T-cell (primary cell): Measurements from ENCODE around the gene CYP27B1. TPM values are rescaled to one million over a fixed set of nuclear protein-coding genes. Genes with fewer than 3 reads are reported as not detected.

ENCODE experiments used
- ATAC-seq, 4 experiments: fragments of 200-7000 bp in 3 of 4; fragments of 150-1000 bp in 1 of 4; cut with Tn5 transposase; replicated peaks in 1 of 4; 1 replicate in 3 of 4; 2 replicates in 1 of 4; pipeline ENCODE4 v1.10.0; 2021; ENCODE audit warnings: moderate library complexity in 3 of 4, mild to moderate bottlenecking in 2 of 4, moderate number of reproducible peaks in 1 of 4
- CTCF ChIA-PET, 2 donors: fragments of 300-600 bp; sonication (Branson Sonifier 250); formaldehyde crosslinking; loops; one replicate each; lab custom pipeline; 2022; ENCODE audit warnings: antibody characterized with exemption in 2 of 2; lab: Charles Lee
- POLR2A ChIA-PET, 2 donors: fragments of 300-600 bp; sonication (Branson Sonifier 250); formaldehyde crosslinking; loops; one replicate each; lab custom pipeline; 2022; ENCODE audit warnings: antibody characterized with exemption in 2 of 2; lab: Charles Lee
- DNase-seq, 35 experiments: peaks; one replicate each; pipeline versions ENCODE4 v3.0.0 to v3.0.0-alpha.2; 2013 to 2023
- H3K27ac ChIP-seq: one replicate; pipeline ENCODE4 v1.5.1; 2013; ENCODE audit warnings: low read length
- H3K27me3 ChIP-seq, 2 experiments: replicated peaks in 1 of 2; 1 replicate in 1 of 2; 2 replicates in 1 of 2; pipeline versions ENCODE4 v1.6.1 to v1.7.0; 2013; ENCODE audit warnings: low read length in 1 of 2, mixed read lengths in 1 of 2; ENCODE audit not compliant: control insufficient read depth in 2 of 2, insufficient read depth in 2 of 2; ENCODE audit errors: extremely low read depth in 1 of 2
- H3K36me3 ChIP-seq, 2 donors: 1 replicate in 1 of 2; 2 replicates in 1 of 2; pipeline versions ENCODE4 v1.6.1 to v1.7.0; 2013; ENCODE audit warnings: low read length in 1 of 2; ENCODE audit not compliant: control insufficient read depth in 2 of 2, insufficient read depth in 1 of 2; ENCODE audit errors: extremely low read depth in 1 of 2
- H3K4me1 ChIP-seq, 2 experiments: 1 replicate in 1 of 2; 2 replicates in 1 of 2; pipeline versions ENCODE4 v1.6.1 to v1.7.0; 2013; ENCODE audit warnings: low read length in 2 of 2, mixed read lengths in 1 of 2; ENCODE audit not compliant: insufficient read depth in 2 of 2, control insufficient read depth in 1 of 2; ENCODE audit errors: extremely low read depth in 1 of 2
- H3K4me3 ChIP-seq, 2 donors: 1 replicate in 1 of 2; 2 replicates in 1 of 2; pipeline versions ENCODE4 v1.5.1 to v1.7.0; 2013; ENCODE audit warnings: mild to moderate bottlenecking in 2 of 2, low read length in 1 of 2, moderate library complexity in 1 of 2; ENCODE audit not compliant: control insufficient read depth in 1 of 2; ENCODE audit errors: extremely low read depth in 1 of 2
- H3K9me3 ChIP-seq: 2 replicates; pipeline ENCODE4 v1.7.0; 2013
- H3K27ac Mint-ChIP-seq, 2 donors: one replicate each; pipeline ENCODE4 v1.8.0; 2020 to 2021; ENCODE audit warnings: mild to moderate bottlenecking in 2 of 2, mixed read lengths in 2 of 2
- H3K27me3 Mint-ChIP-seq, 2 donors: one replicate each; pipeline ENCODE4 v1.8.0; 2021 to 2022; ENCODE audit warnings: mixed read lengths in 2 of 2
- H3K36me3 Mint-ChIP-seq: one replicate; pipeline ENCODE4 v1.8.0; 2021; ENCODE audit warnings: mixed read lengths
- H3K4me1 Mint-ChIP-seq, 3 donors: one replicate each; pipeline ENCODE4 v1.8.0; 2020 to 2022; ENCODE audit warnings: mixed read lengths in 3 of 3, mild to moderate bottlenecking in 1 of 3
- H3K4me3 Mint-ChIP-seq, 3 donors: one replicate each; pipeline ENCODE4 v1.8.0; 2020 to 2022; ENCODE audit warnings: mild to moderate bottlenecking in 3 of 3, mixed read lengths in 3 of 3, moderate library complexity in 3 of 3
- H3K9me3 Mint-ChIP-seq, 3 donors: one replicate each; pipeline ENCODE4 v1.8.0; 2020 to 2022; ENCODE audit warnings: mixed read lengths in 3 of 3
- WGBS: methylation state at CpG from one replicate; pipeline ENCODE4 v1.1.5; 2013; ENCODE audit warnings: missing lambda C conversion rate; ENCODE audit not compliant: insufficient coverage; 5-methylcytosine and 5-hydroxymethylcytosine counted together
- total RNA-seq, 35 experiments: library from RNA in 6 of 35; stranded (reverse) in 6 of 35; fragments of 120-200 nt in 1 of 35; gene quantifications; one replicate each; pipeline versions ENCODE4 v1.2.1 to v1.2.4 and lab custom pipeline; 2013 to 2026

The CYP27B1 gene
- total RNA-seq, 5 donors from 2014 or later (not counting 1 experiment from before 2014, with no cell fraction given) = 0.76 to 2.1 (median 1.2) TPM

- Histone ChIP-seq H3K4me1 (peaks cover 0 to 13% of the 10 kb centered on the region in 2 experiments), H3K36me3 (peaks cover 24 to 93% of the 10 kb centered on the region in 2 donors), H3K4me3 (no peak overlapping the region), H3K27me3 (no peaks in the 10 kb centered on the region), H3K27ac (no peak overlapping the region), H3K9me3 (no peaks in the 10 kb centered on the region)
- Mint-ChIP-seq H3K36me3 (peaks cover 67% of the 10 kb centered on the region), H3K4me3 (no peak overlapping the region), H3K9me3 (no peaks in the 10 kb centered on the region), H3K27me3 (no peaks in the 10 kb centered on the region), H3K4me1 (peaks cover 9 to 14% (median 10%) of the 10 kb centered on the region in 3 donors), H3K27ac (no peak overlapping the region)
- ATAC-seq = no peak
- ChIA-PET POLR2A (no interaction called here), CTCF (interaction anchor here in 1 of 2 donors (0.9 kb wide), 1 partner anchor 28 kb away, joined by 3 read pairs; no protein-coding TSS in a partner anchor)
- 98% methylated on average over 7 of the region's 19 CpGs for WGBS
- no peak for DNase-seq
These were observed 35.3 kb downstream of the CYP27B1 start for GRCh38 chr12:57731411-57732080.

DNA sequence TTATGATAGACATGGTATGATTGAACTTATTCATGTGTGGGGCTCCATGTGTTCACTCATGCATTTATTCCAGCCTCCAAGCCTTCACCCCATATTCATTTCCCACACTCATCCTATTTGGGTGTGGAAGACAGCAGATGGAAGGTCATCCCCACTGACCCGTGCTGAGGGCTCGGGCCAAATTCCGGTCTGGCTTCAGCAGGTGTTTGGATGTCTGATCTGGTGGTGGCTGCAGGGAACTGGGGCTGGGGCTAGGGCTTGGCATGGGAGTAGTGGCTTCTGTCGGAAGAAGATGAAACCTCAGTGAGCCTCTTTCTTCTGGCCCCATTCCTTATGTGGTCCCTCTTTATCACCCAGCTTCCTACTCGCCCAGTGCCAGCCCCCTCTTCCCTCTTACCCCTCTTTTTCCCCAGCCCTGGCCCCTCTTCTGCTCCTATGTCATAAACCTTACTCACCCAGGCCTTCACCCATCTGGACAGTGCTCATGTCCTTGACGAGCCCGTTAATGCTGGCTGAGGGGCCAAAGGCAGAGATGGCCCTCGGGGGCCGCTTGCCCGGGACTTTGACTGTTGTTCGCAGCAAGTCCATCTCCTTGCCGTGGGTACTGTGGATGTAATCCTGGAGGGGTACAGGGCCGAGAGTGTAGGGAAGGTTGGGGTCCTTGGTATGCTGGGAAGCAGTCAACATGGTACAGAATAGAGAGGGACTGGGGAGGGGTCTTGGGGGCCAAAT is 36.4 kb downstream of the CYP27B1 start:
- Mint-ChIP-seq H3K9me3 (no peaks in the 10 kb centered on the region), H3K27ac (no peak overlapping the region), H3K27me3 (no peaks in the 10 kb centered on the region), H3K4me1 (peaks cover 5 to 10% (median 6%) of the 10 kb centered on the region in 3 donors), H3K4me3 (no peak overlapping the region), H3K36me3 (peaks cover 68% of the 10 kb centered on the region)
- peaks cover 32 to 92% of the 10 kb centered on the region in 2 donors for H3K36me3 ChIP-seq
- DNase-seq (no peak), ATAC-seq (no peak)
- no peaks in the 10 kb centered on the region for H3K9me3 ChIP-seq
- ChIA-PET CTCF (no interaction called here), POLR2A (interaction anchor here in 1 of 2 donors (0.7 kb wide), 1 partner anchor 20 kb away, joined by 3 read pairs; no protein-coding TSS in a partner anchor)
- H3K4me3 ChIP-seq = no peak overlapping the region
- 96% methylated on average over 7 of the region's 13 CpGs for WGBS
- no peaks in the 10 kb centered on the region for H3K27me3 ChIP-seq
- H3K27ac ChIP-seq = no peak overlapping the region
- peaks cover 0 to 13% of the 10 kb centered on the region in 2 experiments for H3K4me1 ChIP-seq

DNA sequence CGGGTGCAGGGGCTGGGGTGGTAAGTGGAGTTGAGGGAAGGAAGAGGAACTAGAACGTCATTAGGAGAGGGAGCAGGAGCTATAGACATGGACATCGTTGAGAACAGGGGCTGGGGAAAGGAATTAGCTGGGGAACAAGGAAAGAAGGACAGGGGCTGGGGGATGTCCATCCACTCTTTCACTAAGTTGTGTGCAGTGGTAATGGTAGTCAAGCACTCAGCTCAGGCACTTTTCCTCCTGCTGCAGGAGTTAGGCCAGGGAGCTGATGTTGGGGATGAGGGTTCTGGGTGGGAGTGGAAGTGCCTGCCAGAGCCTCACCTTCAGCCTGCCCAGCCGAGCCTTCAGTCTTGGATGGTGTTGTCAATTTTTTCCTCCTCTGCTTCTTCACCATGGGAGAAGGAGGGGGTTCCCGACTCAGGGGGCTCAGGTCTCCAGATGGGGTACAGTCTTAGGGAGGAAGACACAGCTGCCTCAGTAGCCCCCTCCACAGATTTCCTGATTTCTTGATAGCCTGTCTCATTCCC is 37.5 kb downstream of the CYP27B1 start:
- Histone ChIP-seq H3K36me3 (peaks cover 28 to 83% of the 10 kb centered on the region in 2 donors), H3K4me3 (no peak overlapping the region), H3K27me3 (no peaks in the 10 kb centered on the region), H3K27ac (no peak overlapping the region), H3K4me1 (peaks cover 0 to 18% of the 10 kb centered on the region in 2 experiments), H3K9me3 (no peaks in the 10 kb centered on the region)
- H3K36me3 Mint-ChIP-seq = peaks cover 60% of the 10 kb centered on the region
- ATAC-seq = no peak
- H3K9me3 Mint-ChIP-seq = no peaks in the 10 kb centered on the region
- peak overlapping the region in 1 of 2 donors; percentile 11 for H3K27ac Mint-ChIP-seq
- ChIA-PET POLR2A (interaction anchor here in 1 of 2 donors (0.6 kb wide), 1 partner anchor 28 kb away, joined by 3 read pairs; no protein-coding TSS in a partner anchor), CTCF (no interaction called here)
- peaks cover 7 to 11% (median 8%) of the 10 kb centered on the region in 3 donors for H3K4me1 Mint-ChIP-seq
- H3K27me3 Mint-ChIP-seq = no peaks in the 10 kb centered on the region
- H3K4me3 Mint-ChIP-seq = no peak overlapping the region
- no peak for DNase-seq
- WGBS = 93% methylated on average over 3 of the region's 5 CpGs

- Histone ChIP-seq H3K4me1 (peaks cover 0 to 15% of the 10 kb centered on the region in 2 experiments), H3K27me3 (no peaks in the 10 kb centered on the region), H3K4me3 (no peak overlapping the region), H3K9me3 (no peaks in the 10 kb centered on the region), H3K36me3 (peaks cover 24 to 68% of the 10 kb centered on the region in 2 donors), H3K27ac (no peak overlapping the region)
- WGBS = 95% methylated on average over 15 of the region's 21 CpGs
- ATAC-seq = no peak
- Mint-ChIP-seq H3K4me3 (no peak overlapping the region), H3K27ac (peak overlapping the region in 1 of 2 donors; percentile 60), H3K9me3 (no peaks in the 10 kb centered on the region), H3K27me3 (no peaks in the 10 kb centered on the region), H3K4me1 (peaks cover 8 to 16% (median 15%) of the 10 kb centered on the region in 3 donors), H3K36me3 (peaks cover 50% of the 10 kb centered on the region)
- no peak for DNase-seq
- ChIA-PET POLR2A (interaction anchor here in 1 of 2 donors (0.7 kb wide), 1 partner anchor 75 kb away, joined by 3 read pairs; no protein-coding TSS in a partner anchor), CTCF (no interaction called here)
These were observed 39.0 kb downstream of the CYP27B1 start for GRCh38 chr12:57727758-57728395.

DNA sequence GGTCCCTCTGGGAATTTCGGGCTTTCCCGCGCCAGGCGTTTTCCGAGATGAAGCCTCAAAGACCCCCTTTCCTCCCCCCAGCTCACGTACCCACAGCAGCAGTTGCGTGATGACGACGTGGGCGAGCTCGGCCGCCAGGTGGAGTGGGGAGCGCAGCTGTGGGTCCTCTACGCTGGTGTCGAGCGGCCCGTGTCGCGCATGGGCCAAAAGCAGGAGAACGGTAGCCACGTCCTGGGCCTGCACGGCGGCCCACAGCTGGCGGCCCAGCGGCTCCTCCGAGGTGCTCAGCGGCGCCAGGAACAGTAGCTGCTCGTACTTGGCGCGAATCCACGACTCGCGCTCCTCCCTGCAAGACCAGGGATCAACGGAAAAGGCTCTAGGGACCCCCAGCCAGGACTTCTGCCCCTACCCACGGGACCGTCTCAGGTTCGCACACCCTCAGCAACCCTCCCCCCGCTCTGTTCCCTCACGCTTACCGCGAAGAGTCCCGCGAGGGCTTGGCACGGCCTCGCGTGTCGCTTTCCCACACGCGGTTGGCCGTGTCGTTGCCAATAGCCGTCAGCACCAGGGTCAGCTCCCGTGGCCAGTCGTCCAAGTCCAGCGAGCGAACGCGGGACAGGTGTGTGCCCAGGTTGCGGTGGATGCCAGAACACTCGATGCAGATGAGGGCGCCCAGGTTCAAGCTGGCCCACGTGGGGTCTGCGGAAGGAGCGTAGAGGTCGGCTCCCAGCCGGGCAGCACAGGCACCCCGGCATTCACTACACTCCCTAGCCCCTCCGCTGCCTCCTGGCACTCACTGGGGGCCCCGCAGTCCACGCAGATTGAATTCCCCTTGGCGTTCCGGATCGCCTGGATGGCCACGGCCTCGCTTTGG is 39.8 kb downstream of the CYP27B1 start:
- CTCF ChIA-PET = no interaction called here
- H3K27me3 Mint-ChIP-seq = no peaks in the 10 kb centered on the region
- no peak for DNase-seq
- Histone ChIP-seq H3K27me3 (no peaks in the 10 kb centered on the region), H3K9me3 (no peaks in the 10 kb centered on the region), H3K27ac (no peak overlapping the region), H3K4me1 (peaks cover 0 to 15% of the 10 kb centered on the region in 2 experiments), H3K36me3 (peaks cover 19 to 60% of the 10 kb centered on the region in 2 donors), H3K4me3 (no peak overlapping the region)
- no peak for ATAC-seq
- no peak overlapping the region for H3K4me3 Mint-ChIP-seq
- H3K9me3 Mint-ChIP-seq = no peaks in the 10 kb centered on the region
- peaks cover 43% of the 10 kb centered on the region for H3K36me3 Mint-ChIP-seq
- 96% methylated on average over 76 of the region's 76 CpGs for WGBS
- H3K4me1 Mint-ChIP-seq = peaks cover 8 to 19% (median 18%) of the 10 kb centered on the region in 3 donors
- POLR2A ChIA-PET = no interaction called here
- H3K27ac Mint-ChIP-seq = no peak overlapping the region
